ENCODE measurements around the gene FOXK1. TPM values are rescaled to one million over a fixed set of nuclear protein-coding genes. Genes with fewer than 3 reads are reported as not detected.

FOXK1 gene
- total and polyA plus RNA-seq, 9 of the 15 experiments (the other 6 are each of a cell fraction or from before 2014, with no cell fraction given): 0.32 to 45.5 (median 8.1) TPM

GRCh38 chr7:4809091-4809591 lies 127.0 kb downstream of the FOXK1 start:
- H3K9ac ChIP-seq (ENCODE audit: insufficient read depth in 1 of 2, low read depth in 2 of 2, low read length in 2 of 2): no peak overlapping the region
- DNase-seq (ENCODE audit: extremely low read depth in 1 of 4, low spot score in 3 of 4) (no peak), ATAC-seq (no peak), FAIRE-seq (no peak)
- no peak overlapping the region for H2AFZ ChIP-seq (ENCODE audit: low read depth, low read length)
- H3K27me3 ChIP-seq (ENCODE audit: control insufficient read depth in 2 of 2, insufficient read depth in 2 of 2, low read length in 2 of 2): peaks cover 0 to 4% of the 10 kb centered on the region in 2 experiments; a peak in 2 of 5 replicates
- in situ Hi-C loops (cut with MboI): no loop called here
- 0 out of 2 replicates have a peak, but pooled peaks cover 8% of the 10 kb centered on the region for H4K20me1 ChIP-seq (replicated peaks; ENCODE audit: control insufficient read depth, insufficient read depth, low read length)
- no peak overlapping the region for H3K27ac ChIP-seq (ENCODE audit: extremely low read depth, low read depth, low read length)
- no peak overlapping the region for H3K4me3 ChIP-seq
- H3K9me1 ChIP-seq (ENCODE audit: control insufficient read depth, insufficient read depth, low read length): no peaks in the 10 kb centered on the region
- no TSS peak for BruUV-seq (replicated peaks)
- peaks cover 0 to 12% of the 10 kb centered on the region in 2 experiments; a peak in 2 of 5 replicates for H3K4me1 ChIP-seq (replicated peaks in 1 of 2; ENCODE audit: control insufficient read depth in 2 of 2, insufficient read depth in 2 of 2, low read length in 2 of 2)
- no peaks in the 10 kb centered on the region for H3K36me3 ChIP-seq (ENCODE audit: control insufficient read depth, insufficient read depth, low read length)
- H3K4me2 ChIP-seq (ENCODE audit: insufficient read depth, low read length): no peak overlapping the region
- no peaks in the 10 kb centered on the region for H3K9me3 ChIP-seq (replicated peaks; ENCODE audit: control insufficient read depth, insufficient read depth, low read depth, low read length)
- 60% methylated on average over 23 of the region's 38 CpGs for WGBS (ENCODE audit: insufficient coverage, low coverage, missing lambda C conversion rate)
- POLR2A ChIA-PET: interaction anchor here (0.5 to 0.7 kb wide), 2 partner anchors 63 to 330 kb away, joined by 3 to 4 read pairs; no protein-coding TSS in a partner anchor
- intact Hi-C loops (cut with micrococcal nuclease): no loop called here
- CTCF ChIA-PET (ENCODE audit: low intra/inter-chr PET ratio): no interaction called here
- TF ChIP-seq PHF8 (IDR thresholded peaks at IDR 0.05; ENCODE audit: borderline replicate concordance, low read length) (no peak), LEF1 (IDR thresholded peaks at IDR 0.05) (no peak), SPI1 (IDR thresholded peaks at IDR 0.05; ENCODE audit: borderline replicate concordance, low read depth, low read length) (no peak), PPARD (CRISPR knock-in tag; IDR thresholded peaks at IDR 0.05) (no peak)
- H3K79me2 ChIP-seq (ENCODE audit: control insufficient read depth, insufficient read depth, low read length): no peaks in the 10 kb centered on the region

- in situ Hi-C loops (cut with MboI): no loop called here
- CTCF ChIA-PET (ENCODE audit: low intra/inter-chr PET ratio): no interaction called here
Measured at GRCh38 chr7:4809666-4810065, 127.6 kb downstream of the FOXK1 start.

More at GRCh38 chr7:4809666-4810065, 127.6 kb downstream of the FOXK1 start:
- no peak for ATAC-seq
- no peak for TF ChIP-seq SRSF7 (optimal IDR thresholded peaks at IDR 0.05; ENCODE audit: low read depth, low read length)
- no peak for TF ChIP-seq PHF21A (IDR thresholded peaks at IDR 0.05; ENCODE audit: borderline replicate concordance, low read depth)
- H3K4me2 ChIP-seq (ENCODE audit: insufficient read depth, low read length): no peak overlapping the region
- H4K20me1 ChIP-seq (replicated peaks; ENCODE audit: control insufficient read depth, insufficient read depth, low read length): 0 out of 2 replicates have a peak, but pooled peaks cover 8% of the 10 kb centered on the region
- H3K36me3 ChIP-seq (ENCODE audit: control insufficient read depth, insufficient read depth, low read length): no peaks in the 10 kb centered on the region
- H3K27me3 ChIP-seq (ENCODE audit: control insufficient read depth in 2 of 2, insufficient read depth in 2 of 2, low read length in 2 of 2): peaks cover 0 to 4% of the 10 kb centered on the region in 2 experiments; a peak in 2 of 5 replicates
- no TSS peak for BruUV-seq (replicated peaks)
- peaks cover 0 to 12% of the 10 kb centered on the region in 2 experiments; a peak in 2 of 5 replicates for H3K4me1 ChIP-seq (replicated peaks in 1 of 2; ENCODE audit: control insufficient read depth in 2 of 2, insufficient read depth in 2 of 2, low read length in 2 of 2)
- H3K9me1 ChIP-seq (ENCODE audit: control insufficient read depth, insufficient read depth, low read length): no peaks in the 10 kb centered on the region
- WGBS (ENCODE audit: insufficient coverage, low coverage, missing lambda C conversion rate): 81% methylated on average over 14 of the region's 14 CpGs
- no peaks in the 10 kb centered on the region for H3K79me2 ChIP-seq (ENCODE audit: control insufficient read depth, insufficient read depth, low read length)
- no peak overlapping the region for H3K4me3 ChIP-seq
- no peaks in the 10 kb centered on the region for H3K9me3 ChIP-seq (replicated peaks; ENCODE audit: control insufficient read depth, insufficient read depth, low read depth, low read length)
- POLR2A ChIA-PET: interaction anchor here (0.5 to 0.6 kb wide), 2 partner anchors 43 to 62 kb away, joined by 3 to 4 read pairs; no protein-coding TSS in a partner anchor
- no peak for DNase-seq (ENCODE audit: extremely low read depth in 1 of 4, low spot score in 3 of 4)
- FAIRE-seq: no peak
- no peak overlapping the region for H3K27ac ChIP-seq (ENCODE audit: extremely low read depth, low read depth, low read length)
- no peak overlapping the region for H3K9ac ChIP-seq (ENCODE audit: insufficient read depth in 1 of 2, low read depth in 2 of 2, low read length in 2 of 2)
- intact Hi-C loops (cut with micrococcal nuclease): no loop called here
- no peak overlapping the region for H2AFZ ChIP-seq (ENCODE audit: low read depth, low read length)

All from K562 (cell line).